ENCODE data around the gene IL22RA2.

IL22RA2 gene

GRCh38 chr6:137166247-137167098 is 7.0 kb downstream of the IL22RA2 start:
- peak; percentile 73 to 83 for DNase-seq

GRCh38 chr6:137165375-137166246 is 7.8 kb downstream of the IL22RA2 start:
- DNase-seq: no peak

GRCh38 chr6:137163732-137164318 is 9.6 kb downstream of the IL22RA2 start:
- no peak for DNase-seq

- DNase-seq: peak; percentile 64 to 67
These were observed 10.6 kb downstream of the IL22RA2 start for GRCh38 chr6:137162692-137163306.

GRCh38 chr6:137161949-137162348 is 11.5 kb downstream of the IL22RA2 start:
- no peak for DNase-seq

GRCh38 chr6:137160763-137161162 is 12.7 kb downstream of the IL22RA2 start:
- DNase-seq: no peak

GRCh38 chr6:137159912-137160311 is 13.5 kb downstream of the IL22RA2 start:
- no peak for DNase-seq

GRCh38 chr6:137157601-137158000 is 15.8 kb downstream of the IL22RA2 start:
- no peak for DNase-seq

- no peak for DNase-seq
These were observed 16.8 kb downstream of the IL22RA2 start for GRCh38 chr6:137156650-137157049.

- peak; percentile 63 to 73 for DNase-seq
These were observed 17.6 kb downstream of the IL22RA2 start for GRCh38 chr6:137155830-137156229.

- peak; percentile 79 to 92 for DNase-seq
These were observed 23.4 kb downstream of the IL22RA2 start for GRCh38 chr6:137150072-137150471.

GRCh38 chr6:137149035-137149393 is 24.4 kb downstream of the IL22RA2 start:
- no peak for DNase-seq

- DNase-seq: peak; percentile 96 to 99
These were observed 25.0 kb downstream of the IL22RA2 start for GRCh38 chr6:137148306-137149034.

- DNase-seq: no peak
These were observed 26.2 kb downstream of the IL22RA2 start for GRCh38 chr6:137147195-137147594.

- no peak for DNase-seq
These were observed 27.2 kb downstream of the IL22RA2 start for GRCh38 chr6:137146206-137146605.

- DNase-seq: peak in 1 of 2 donors; percentile 12
These were observed 28.0 kb downstream of the IL22RA2 start for GRCh38 chr6:137145421-137145820.

- DNase-seq: peak in 1 of 2 donors; percentile 59
These were observed 37.4 kb downstream of the IL22RA2 start for GRCh38 chr6:137136065-137136464.

GRCh38 chr6:137134483-137134882 is 39.0 kb downstream of the IL22RA2 start:
- DNase-seq: no peak

- DNase-seq: no peak
These were observed 40.3 kb downstream of the IL22RA2 start for GRCh38 chr6:137133122-137133521.

- no peak for DNase-seq
These were observed 46.5 kb downstream of the IL22RA2 start for GRCh38 chr6:137126875-137127485.

- no peak for DNase-seq
These were observed 50.4 kb downstream of the IL22RA2 start for GRCh38 chr6:137123078-137123477.

GRCh38 chr6:137122612-137123011 is 50.8 kb downstream of the IL22RA2 start:
- no peak for DNase-seq

All from inflammatory macrophage (primary cell).